ENCODE measurements around the gene CHN1.

The CHN1 gene

DNA sequence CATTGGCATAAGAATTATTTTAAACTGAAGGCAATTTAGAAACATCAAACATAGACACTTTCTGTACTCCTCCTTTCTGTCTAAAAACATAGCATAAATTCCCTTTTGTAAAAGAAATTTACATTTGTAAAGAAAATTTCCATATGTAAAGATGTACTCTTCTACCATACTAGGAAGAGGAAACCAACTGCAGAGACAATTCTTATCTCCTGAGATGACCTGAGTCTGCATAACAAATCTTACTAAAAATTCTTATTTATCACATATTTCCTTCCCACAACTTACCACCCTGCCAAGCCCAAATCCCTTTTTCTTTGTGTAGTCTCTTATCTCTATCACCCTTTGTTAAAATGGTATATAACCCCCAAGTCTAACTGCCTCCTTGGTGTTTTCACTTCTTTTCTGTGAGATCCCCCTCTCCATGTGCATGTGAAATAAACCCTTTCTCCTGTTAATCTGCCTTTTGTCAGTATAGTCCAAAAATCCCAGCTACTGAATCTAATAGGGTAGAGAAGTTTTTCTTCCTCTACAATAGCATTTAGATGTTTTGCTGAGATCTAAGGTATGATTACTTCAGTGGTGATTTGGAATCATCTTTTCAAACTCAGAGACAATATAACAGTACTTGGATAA, 81.0 kb downstream of the CHN1 start:
- FAIRE-seq (no peak), DNase-seq (ENCODE audit: insufficient read length, low spot score) (no peak)
- no peak for TF ChIP-seq POLR2A (IDR thresholded peaks at IDR 0.05; ENCODE audit: low read depth, low read length)

- TF ChIP-seq TAF1 (IDR thresholded peaks at IDR 0.05; ENCODE audit: low read depth, low read length) (no peak), PAX5 (IDR thresholded peaks at IDR 0.05; ENCODE audit: insufficient read depth, low read length, severe bottlenecking) (no peak), POLR2AphosphoS5 (IDR thresholded peaks at IDR 0.05; ENCODE audit: low read depth, low read length) (no peak), SPI1 (IDR thresholded peaks at IDR 0.05; ENCODE audit: low read depth, low read length) (no peak), POU2F2 (IDR thresholded peaks at IDR 0.05; ENCODE audit: low read depth, low read length) (no peak), POLR2A (IDR thresholded peaks at IDR 0.05; ENCODE audit: low read depth, low read length) (no peak)
- FAIRE-seq = no peak
- DNase-seq (ENCODE audit: insufficient read length, low spot score) = no peak
Observed at GRCh38 chr2:174919947-174920595, 85.1 kb downstream of the CHN1 start.

GRCh38 chr2:174918886-174919526, 86.2 kb downstream of the CHN1 start:
- no peak for FAIRE-seq
- no peak for TF ChIP-seq PAX5 (IDR thresholded peaks at IDR 0.05; ENCODE audit: insufficient read depth, low read length, severe bottlenecking)
- no peak for TF ChIP-seq SPI1 (IDR thresholded peaks at IDR 0.05; ENCODE audit: low read depth, low read length)
- TF ChIP-seq TAF1 (IDR thresholded peaks at IDR 0.05; ENCODE audit: low read depth, low read length) = no peak
- no peak for TF ChIP-seq POU2F2 (IDR thresholded peaks at IDR 0.05; ENCODE audit: low read depth, low read length)
- TF ChIP-seq POLR2A (IDR thresholded peaks at IDR 0.05; ENCODE audit: low read depth, low read length) = no peak
- no peak for TF ChIP-seq POLR2AphosphoS5 (IDR thresholded peaks at IDR 0.05; ENCODE audit: low read depth, low read length)
- no peak for DNase-seq (ENCODE audit: insufficient read length, low spot score)

DNA sequence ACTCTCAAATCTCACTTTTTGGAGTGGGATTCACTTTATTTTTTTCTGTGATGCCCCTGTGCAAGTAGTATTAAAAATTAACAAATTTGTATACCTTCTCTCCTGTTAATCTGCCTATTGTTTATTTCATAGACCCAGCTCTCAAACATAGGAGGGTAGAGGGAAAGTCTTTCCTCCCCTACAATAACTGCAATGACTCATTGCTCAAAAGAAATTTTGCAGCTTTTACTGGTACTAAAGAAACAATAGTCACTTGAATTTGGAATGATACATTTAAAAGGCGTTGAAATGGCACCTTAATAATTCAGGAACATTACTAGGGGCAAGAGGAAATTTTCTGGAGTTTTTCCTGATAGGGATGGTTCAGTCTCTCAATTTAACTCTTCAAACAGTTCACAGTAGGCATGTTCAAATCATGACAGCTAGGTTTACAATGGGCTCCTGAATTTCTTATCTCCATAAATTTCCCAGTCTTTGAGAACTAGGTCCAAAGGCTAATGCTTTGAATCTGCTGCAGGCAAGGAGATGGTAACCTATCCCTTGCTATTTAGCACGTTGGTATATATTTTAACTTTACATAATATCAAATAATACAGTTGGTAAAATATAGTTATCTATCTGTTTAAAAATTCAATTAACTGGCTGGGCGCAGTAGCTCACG, 88.8 kb downstream of the CHN1 start:
- TF ChIP-seq POLR2AphosphoS5 (IDR thresholded peaks at IDR 0.05; ENCODE audit: low read depth, low read length) (no peak), PAX5 (IDR thresholded peaks at IDR 0.05; ENCODE audit: insufficient read depth, low read length, severe bottlenecking) (no peak), POU2F2 (IDR thresholded peaks at IDR 0.05; ENCODE audit: low read depth, low read length) (no peak), POLR2A (IDR thresholded peaks at IDR 0.05; ENCODE audit: low read depth, low read length) (no peak), TAF1 (IDR thresholded peaks at IDR 0.05; ENCODE audit: low read depth, low read length) (no peak)
- DNase-seq (ENCODE audit: insufficient read length, low spot score) (no peak), FAIRE-seq (no peak)

- DNase-seq (ENCODE audit: insufficient read length, low spot score) (no peak), FAIRE-seq (no peak)
- TF ChIP-seq POLR2AphosphoS5 (IDR thresholded peaks at IDR 0.05; ENCODE audit: low read depth, low read length) = no peak
- TF ChIP-seq TAF1 (IDR thresholded peaks at IDR 0.05; ENCODE audit: low read depth, low read length) = no peak
- no peak for TF ChIP-seq PAX5 (IDR thresholded peaks at IDR 0.05; ENCODE audit: insufficient read depth, low read length, severe bottlenecking)
- TF ChIP-seq POLR2A (IDR thresholded peaks at IDR 0.05; ENCODE audit: low read depth, low read length) = no peak
- TF ChIP-seq SPI1 (IDR thresholded peaks at IDR 0.05; ENCODE audit: low read depth, low read length) = no peak
- TF ChIP-seq POU2F2 (IDR thresholded peaks at IDR 0.05; ENCODE audit: low read depth, low read length) = no peak
Observed at GRCh38 chr2:174914853-174915760, 90.1 kb downstream of the CHN1 start.

DNA sequence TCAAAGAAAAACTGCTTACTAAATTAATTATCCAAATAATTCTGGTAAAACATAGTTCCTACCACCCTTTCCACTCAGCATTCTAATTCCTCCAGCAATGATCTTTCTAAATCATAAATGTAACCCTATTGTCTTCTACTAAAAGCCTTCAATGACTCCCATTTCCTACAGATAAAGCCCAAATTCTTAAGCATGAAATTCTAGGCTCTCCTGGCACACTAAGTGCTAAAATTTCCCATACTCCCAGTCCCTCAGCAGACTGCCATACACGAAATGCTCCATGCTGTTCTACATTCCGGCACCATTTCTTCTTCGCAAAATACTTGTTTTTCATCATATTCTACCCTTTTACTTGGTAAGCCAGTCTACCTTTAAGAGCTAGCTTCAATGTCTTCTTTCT, 96.9 kb downstream of the CHN1 start:
- FAIRE-seq (no peak), DNase-seq (ENCODE audit: insufficient read length, low spot score) (no peak)
- TF ChIP-seq SPI1 (IDR thresholded peaks at IDR 0.05; ENCODE audit: low read depth, low read length) = no peak
- TF ChIP-seq TAF1 (IDR thresholded peaks at IDR 0.05; ENCODE audit: low read depth, low read length) = no peak
- no peak for TF ChIP-seq PAX5 (IDR thresholded peaks at IDR 0.05; ENCODE audit: insufficient read depth, low read length, severe bottlenecking)
- TF ChIP-seq POLR2A (IDR thresholded peaks at IDR 0.05; ENCODE audit: low read depth, low read length) = no peak
- no peak for TF ChIP-seq POLR2AphosphoS5 (IDR thresholded peaks at IDR 0.05; ENCODE audit: low read depth, low read length)
- no peak for TF ChIP-seq POU2F2 (IDR thresholded peaks at IDR 0.05; ENCODE audit: low read depth, low read length)

GRCh38 chr2:174903264-174903556, 102.0 kb downstream of the CHN1 start:
- no peak for TF ChIP-seq POLR2A (IDR thresholded peaks at IDR 0.05; ENCODE audit: low read depth, low read length)
- no peak for TF ChIP-seq TAF1 (IDR thresholded peaks at IDR 0.05; ENCODE audit: low read depth, low read length)
- no peak for TF ChIP-seq SPI1 (IDR thresholded peaks at IDR 0.05; ENCODE audit: low read depth, low read length)
- no peak for TF ChIP-seq POU2F2 (IDR thresholded peaks at IDR 0.05; ENCODE audit: low read depth, low read length)
- TF ChIP-seq POLR2AphosphoS5 (IDR thresholded peaks at IDR 0.05; ENCODE audit: low read depth, low read length) = no peak
- TF ChIP-seq PAX5 (IDR thresholded peaks at IDR 0.05; ENCODE audit: insufficient read depth, low read length, severe bottlenecking) = no peak
- FAIRE-seq (no peak), DNase-seq (ENCODE audit: insufficient read length, low spot score) (no peak)

DNA sequence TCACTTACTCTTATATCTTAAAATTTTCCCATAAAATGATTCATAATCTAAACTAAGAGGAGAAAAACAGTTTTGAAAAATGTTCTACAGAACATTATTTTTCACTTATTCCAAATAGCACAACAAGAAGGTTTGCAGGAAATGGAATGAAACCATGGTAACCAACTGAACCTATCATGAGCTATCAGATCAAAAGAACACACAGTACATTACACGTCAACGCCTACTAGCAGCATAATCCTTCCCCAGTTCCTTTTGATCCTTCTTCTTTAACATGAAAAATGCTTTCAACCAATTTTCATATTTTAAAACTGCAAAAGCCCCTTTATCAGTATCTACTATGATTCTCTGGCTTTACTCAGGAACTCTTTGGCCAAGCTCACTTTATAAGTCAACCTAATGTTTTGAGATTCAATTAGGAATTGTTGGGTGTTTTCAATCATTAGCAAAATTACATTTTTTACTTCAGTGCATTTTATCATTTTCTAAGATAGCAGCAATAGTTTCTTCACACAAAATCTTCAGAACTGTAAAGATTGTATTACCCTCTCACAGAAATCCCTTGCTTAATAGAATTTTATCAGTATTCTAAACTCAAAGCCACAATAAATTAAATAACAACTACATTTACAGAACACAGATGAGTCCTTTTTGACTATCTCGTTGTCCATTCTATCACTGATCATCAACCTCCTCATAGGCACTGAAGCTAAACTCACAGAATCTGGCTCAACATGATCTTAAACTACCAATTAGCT, 102.5 kb downstream of the CHN1 start:
- FAIRE-seq = no peak
- no peak for TF ChIP-seq PAX5 (IDR thresholded peaks at IDR 0.05; ENCODE audit: insufficient read depth, low read length, severe bottlenecking)
- no peak for TF ChIP-seq POLR2AphosphoS5 (IDR thresholded peaks at IDR 0.05; ENCODE audit: low read depth, low read length)
- TF ChIP-seq TAF1 (IDR thresholded peaks at IDR 0.05; ENCODE audit: low read depth, low read length) = no peak
- no peak for TF ChIP-seq SPI1 (IDR thresholded peaks at IDR 0.05; ENCODE audit: low read depth, low read length)
- TF ChIP-seq POLR2A (IDR thresholded peaks at IDR 0.05; ENCODE audit: low read depth, low read length) = no peak
- no peak for TF ChIP-seq POU2F2 (IDR thresholded peaks at IDR 0.05; ENCODE audit: low read depth, low read length)

More for the DNA sequence above, 102.5 kb downstream of the CHN1 start:
- no peak for DNase-seq (ENCODE audit: insufficient read length, low spot score)

Data from GM12891 (cell line).